Parietal lobe (tissue), 1 donor: Measurements from ENCODE around the gene STIL. TPM values are rescaled to one million over a fixed set of nuclear protein-coding genes. Genes with fewer than 3 reads are reported as not detected.

Experiments used
- total RNA-seq: library from RNA; depleted of rRNA; stranded (reverse); fragments of >200 nt; gene quantifications from one replicate; pipeline ENCODE4 v1.2.3, GENCODE V29; 2014

Gene STIL
- total RNA-seq: 10.0 TPM

DNA sequence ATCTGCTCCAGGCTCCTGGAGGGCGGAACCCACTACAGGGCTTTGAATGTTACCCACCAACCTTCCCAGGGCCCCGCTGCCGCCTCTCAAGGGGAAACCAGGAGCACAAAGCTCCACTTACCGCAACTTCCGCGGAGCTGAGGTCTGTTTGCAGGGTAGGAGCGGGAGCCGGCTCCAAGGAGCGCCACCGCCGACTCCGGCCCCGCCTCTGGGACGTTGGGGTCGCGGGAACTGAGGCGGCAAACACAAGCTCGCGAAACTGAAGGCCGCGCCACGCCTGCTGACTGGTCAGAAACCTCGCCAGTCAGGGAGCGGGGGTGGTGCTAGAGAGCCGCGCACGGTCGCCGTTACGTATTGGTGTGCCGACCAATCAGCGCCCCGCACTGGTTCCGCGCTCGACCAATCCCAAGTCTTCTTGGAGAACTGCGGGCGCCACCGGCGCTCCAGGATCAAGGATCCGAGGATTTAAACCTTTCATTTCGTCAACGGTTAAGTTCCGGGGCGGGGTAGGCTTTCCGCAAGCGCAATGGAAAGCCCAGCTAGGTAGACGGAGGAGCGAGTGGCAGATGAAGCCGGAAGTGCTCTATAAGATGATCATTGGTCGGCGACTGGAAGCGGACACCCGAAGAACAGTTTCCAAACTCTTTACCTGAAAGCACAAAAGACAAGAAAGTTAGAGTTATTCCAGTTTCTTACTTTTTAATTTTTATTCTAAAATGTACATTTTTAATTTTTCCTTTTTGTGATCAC lies at the start of gene STIL:
TSS of gene STIL (minus strand) at position 233 of the 750 bp plus-strand sequence. CDS start 3,828 bp downstream, outside the sequence.

DNA sequence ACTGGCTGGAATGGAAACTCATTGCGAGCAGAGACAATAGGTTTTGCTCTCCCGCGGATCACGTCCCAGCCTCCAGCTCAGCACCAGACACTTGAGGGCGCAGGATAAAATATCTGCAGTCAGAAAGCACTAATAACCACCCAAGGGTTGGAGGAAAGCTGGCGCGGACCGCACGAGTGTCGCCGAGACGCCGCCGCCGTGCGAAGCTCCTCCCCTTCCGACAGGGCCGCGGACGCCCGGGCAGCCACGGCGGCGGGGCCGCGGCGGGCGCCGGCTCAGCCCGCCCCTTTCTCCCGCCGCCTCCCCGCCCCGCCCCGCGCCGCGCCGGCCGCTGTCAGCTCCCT lies 19.6 kb upstream of the STIL start, which contains the start of gene CMPK1:
TSS of gene CMPK1 (plus strand) at position 213 of the 344 bp plus-strand sequence. CDS start 156 bp downstream, outside the sequence.

DNA sequence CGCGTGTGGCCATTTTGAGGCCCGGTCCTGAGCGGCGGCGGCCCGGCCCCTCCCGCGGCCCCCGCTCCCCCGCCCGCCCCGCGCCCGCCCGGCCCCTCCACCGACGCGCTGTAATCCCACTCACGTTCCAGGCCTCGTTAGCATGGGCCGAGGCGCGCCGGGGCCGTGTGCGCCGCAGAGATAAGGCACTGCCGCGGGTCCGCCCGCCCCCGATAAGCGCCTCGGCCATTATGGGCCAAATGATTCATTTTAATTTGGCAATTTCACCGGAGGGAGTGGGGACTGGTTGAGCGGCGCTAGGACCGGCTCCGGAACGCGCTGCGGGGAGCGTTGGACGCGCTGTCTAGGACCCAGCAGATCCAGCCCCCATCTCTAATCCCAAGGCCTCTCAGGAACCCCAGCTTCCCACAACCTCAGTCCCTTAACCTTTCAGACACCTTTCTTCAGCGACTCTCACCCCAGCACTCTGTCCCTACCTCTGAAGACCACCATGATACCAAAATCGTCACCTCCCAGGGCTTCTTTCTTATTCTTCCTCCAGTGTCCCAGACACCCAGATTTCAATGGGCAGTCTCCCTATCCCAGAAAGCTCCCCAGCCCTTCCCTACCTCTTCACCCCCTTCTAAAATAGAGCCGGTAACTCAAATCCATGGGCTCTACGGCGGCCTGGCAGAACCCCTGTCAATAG lies 81.6 kb downstream of the STIL start, which contains the start of gene TAL1:
TSS of gene TAL1 (minus strand) at position 39 of the 688 bp plus-strand sequence. CDS start 6,337 bp downstream, outside the sequence.

Other genes starting within 250 kb of the STIL start
- gene CYP4Z1, start 246.9 kb downstream of the STIL start, total RNA-seq: 0.63 TPM
- gene CYP4A22, start 176.7 kb downstream of the STIL start, total RNA-seq: not detected
- not detected for gene PDZK1IP1, start 124.1 kb downstream of the STIL start, total RNA-seq
- gene TAL1, start 81.9 kb downstream of the STIL start, total RNA-seq: 0.94 TPM
- 99.5 TPM for gene CMPK1, start 19.6 kb upstream of the STIL start, total RNA-seq
- not detected for gene FOXE3, start 102.1 kb upstream of the STIL start, total RNA-seq
- gene FOXD2, start 123.9 kb upstream of the STIL start, total RNA-seq: not detected